Skin epidermis (tissue), 12 donors: ENCODE measurements around the gene SYK.

ENCODE experiments used
- H3K27ac ChIP-seq, 21 experiments: fragments of 200-600 bp; sonication (generic) in 11 of 21; one replicate each; pipeline ENCODE4 v1.5.0; 2020; ENCODE audit warnings: mild to moderate bottlenecking in 3 of 21, inconsistent platforms in 2 of 21, moderate library complexity in 2 of 21
- H3K4me3 ChIP-seq, 7 experiments: fragments of 200-600 bp; sonication (generic) in 2 of 7; one replicate each; pipeline ENCODE4 v1.5.0; 2020; ENCODE audit warnings: inconsistent platforms in 2 of 7, mild to moderate bottlenecking in 2 of 7, moderate library complexity in 1 of 7

The SYK gene

DNA sequence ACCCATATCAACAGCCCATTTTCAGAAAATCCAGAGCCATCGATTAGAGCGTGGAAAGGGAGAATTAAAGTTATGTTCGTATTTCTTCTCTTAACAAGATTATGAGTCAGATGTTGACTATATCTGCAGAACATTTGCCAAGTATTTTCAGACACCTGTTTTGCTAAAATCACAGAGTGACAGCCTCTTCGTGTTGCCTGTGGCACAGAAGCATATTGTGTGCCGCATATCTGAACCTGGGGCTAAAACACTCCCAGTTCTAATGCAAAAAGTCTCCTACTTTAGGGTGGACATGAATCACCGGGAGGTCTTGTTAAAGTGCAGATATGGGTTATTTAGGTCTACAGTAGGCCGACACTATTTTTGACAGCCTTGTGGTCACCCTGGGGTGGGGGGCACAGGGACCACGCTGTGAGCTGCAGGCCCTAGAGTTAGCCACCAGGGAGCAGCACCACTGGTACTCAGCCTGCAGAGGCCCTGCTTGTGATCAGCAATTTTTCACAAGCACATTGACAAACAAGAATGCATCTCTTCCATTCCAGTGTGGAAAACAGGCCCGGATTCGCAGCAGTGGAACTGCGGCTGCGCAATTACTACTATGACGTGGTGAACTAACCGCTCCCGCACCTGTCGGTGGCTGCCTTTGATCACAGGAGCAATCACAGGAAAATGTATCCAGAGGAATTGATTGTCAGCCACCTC is 93.5 kb downstream of the SYK start:
- Histone ChIP-seq H3K4me3 (no peak overlapping the region), H3K27ac (no peak overlapping the region)

DNA sequence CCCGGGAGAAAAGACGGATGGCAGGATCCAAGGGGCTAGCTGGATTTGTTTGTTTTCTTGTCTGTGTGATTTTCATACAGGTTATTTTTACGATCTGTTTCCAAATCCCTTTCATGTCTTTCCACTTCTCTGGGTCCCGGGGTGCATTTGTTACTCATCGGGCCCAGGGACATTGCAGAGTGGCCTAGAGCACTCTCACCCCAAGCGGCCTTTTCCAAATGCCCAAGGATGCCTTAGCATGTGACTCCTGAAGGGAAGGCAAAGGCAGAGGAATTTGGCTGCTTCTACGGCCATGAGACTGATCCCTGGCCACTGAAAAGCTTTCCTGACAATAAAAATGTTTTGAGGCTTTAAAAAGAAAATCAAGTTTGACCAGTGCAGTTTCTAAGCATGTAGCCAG is 94.2 kb downstream of the SYK start:
- Histone ChIP-seq H3K27ac (peak overlapping the region in 1 of 21 experiments; percentile 13), H3K4me3 (no peak overlapping the region)

DNA sequence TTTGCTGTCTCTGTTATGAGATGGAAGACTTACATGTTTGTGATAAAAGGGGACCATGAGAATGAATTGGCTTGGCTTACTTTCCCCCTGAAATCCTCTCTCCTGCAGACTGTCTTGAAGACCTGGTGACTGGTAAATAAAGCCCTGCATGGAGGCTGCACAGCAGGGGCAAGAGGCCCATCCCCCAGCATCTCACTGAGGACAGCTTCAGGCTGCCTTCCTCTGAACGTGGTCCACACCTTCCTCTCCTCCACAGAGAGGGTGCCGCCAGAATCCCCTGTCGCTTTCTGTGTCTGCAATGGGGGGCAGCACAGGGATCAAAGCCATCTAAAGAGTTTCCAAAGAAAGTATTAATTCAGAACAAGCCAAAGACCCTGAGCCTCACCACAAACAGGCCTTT is 94.6 kb downstream of the SYK start:
- H3K4me3 ChIP-seq, result no peak overlapping the region
- no peak overlapping the region for H3K27ac ChIP-seq

DNA sequence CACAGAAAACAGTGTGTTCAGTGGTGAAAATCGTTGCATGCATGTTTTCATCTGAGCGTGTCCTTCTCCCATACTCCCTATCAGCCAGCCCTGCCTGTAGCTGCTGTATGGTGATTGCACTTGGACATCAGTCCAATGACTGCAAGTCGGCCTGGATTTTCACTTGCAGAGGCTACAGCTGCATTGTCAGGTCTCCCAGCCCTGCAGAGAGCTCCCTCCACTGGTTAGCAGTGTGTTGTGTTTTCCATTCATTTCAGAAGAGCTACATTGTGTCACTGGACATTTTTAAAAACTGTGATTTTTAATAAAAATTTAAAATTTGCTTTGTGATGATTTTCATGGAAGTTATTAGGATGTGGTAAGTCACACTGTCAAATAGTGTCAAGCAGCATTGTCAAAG is 96.6 kb downstream of the SYK start:
- Histone ChIP-seq H3K27ac (no peak overlapping the region), H3K4me3 (no peak overlapping the region)

DNA sequence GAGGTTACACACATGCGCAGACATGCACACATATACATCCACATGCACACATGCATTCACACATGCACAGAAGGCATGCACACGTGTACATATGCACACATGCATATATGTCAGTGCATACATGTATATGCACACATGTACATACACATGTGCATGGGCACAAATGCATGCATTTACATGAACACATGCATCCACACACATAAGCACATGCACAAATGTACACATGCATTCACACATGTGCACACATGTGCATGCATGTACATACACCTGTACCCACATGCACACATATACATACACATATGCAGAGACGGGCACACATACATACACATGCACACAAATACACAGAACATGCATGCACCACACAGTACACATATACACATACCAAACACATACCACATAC is 97.7 kb downstream of the SYK start:
- no peak overlapping the region for H3K27ac ChIP-seq

DNA sequence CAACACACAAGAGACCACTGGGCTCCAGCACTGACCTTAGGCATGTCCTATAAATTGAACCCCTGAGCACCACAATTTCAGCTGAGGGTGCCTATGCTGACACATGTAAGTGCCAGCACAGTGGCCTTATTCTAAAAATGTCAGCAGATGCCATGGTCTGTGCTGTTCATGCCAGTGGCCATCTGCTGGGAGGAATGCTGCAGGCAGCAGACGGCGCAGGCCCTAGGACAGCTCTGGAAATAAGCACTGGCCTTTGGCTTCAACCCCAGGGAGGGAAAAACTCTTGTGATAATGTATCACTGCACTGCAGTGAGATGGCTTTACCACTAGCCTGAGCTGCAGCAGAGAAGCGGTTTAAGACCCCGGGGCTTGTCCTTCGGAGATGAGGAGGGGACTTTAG is 98.5 kb downstream of the SYK start:
- H3K27ac ChIP-seq, result no peak overlapping the region

More for the DNA sequence above, 97.7 kb downstream of the SYK start:
- H3K4me3 ChIP-seq, result no peak overlapping the region

DNA sequence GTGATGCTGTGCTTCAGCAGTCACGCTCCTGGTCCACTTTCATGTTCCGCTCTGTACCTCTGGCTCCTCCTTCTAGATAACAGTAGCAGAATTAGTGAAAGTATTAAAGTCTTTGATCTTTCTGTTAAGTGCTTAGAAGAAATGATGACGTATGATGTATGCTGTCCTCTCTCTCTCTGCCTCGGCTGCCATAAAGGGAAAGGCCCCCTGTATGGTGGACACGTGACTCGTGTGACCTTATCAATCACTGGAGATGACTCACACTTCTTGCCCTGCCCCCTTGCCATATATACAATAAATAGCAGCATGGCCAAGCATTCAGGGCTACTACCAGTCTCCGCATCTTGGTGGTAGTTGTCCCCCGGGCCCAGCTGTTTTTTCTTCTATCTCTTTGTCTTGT is 100.3 kb downstream of the SYK start:
- H3K27ac ChIP-seq, result no peak overlapping the region
- no peak overlapping the region for H3K4me3 ChIP-seq

More for the DNA sequence above, 98.5 kb downstream of the SYK start:
- H3K4me3 ChIP-seq, result no peak overlapping the region

DNA sequence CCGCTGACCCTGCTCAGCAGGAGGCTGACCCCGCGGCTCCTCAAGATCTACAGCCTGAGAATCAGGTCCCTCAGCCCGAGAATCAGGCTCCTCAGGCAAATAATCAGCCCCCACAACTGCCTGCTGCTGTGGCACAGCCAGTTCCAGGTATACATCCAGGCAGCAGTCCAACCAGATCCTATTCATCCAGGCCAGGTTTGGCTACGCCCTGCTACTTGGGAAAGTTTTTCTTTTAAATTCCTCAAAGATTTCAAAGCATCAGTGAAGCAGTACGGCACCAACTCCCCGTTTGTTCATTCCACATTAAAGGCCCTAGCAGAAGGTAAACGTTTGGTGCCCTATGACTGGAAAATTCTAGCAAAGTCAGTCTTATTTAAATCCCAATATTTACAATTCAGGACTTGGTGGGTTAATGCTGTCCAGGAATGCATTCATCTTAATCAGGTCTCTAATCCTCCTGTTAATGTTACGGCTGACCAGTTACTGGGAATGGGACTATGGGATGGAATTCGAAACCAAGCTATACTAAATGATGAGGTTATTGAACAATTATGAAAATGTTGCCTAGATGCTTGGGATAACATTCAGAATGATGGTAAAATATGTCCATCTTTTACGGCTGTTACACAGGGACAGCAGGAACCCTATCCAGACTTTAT is 102.3 kb downstream of the SYK start:
- Histone ChIP-seq H3K4me3 (no peak overlapping the region), H3K27ac (no peak overlapping the region)

DNA sequence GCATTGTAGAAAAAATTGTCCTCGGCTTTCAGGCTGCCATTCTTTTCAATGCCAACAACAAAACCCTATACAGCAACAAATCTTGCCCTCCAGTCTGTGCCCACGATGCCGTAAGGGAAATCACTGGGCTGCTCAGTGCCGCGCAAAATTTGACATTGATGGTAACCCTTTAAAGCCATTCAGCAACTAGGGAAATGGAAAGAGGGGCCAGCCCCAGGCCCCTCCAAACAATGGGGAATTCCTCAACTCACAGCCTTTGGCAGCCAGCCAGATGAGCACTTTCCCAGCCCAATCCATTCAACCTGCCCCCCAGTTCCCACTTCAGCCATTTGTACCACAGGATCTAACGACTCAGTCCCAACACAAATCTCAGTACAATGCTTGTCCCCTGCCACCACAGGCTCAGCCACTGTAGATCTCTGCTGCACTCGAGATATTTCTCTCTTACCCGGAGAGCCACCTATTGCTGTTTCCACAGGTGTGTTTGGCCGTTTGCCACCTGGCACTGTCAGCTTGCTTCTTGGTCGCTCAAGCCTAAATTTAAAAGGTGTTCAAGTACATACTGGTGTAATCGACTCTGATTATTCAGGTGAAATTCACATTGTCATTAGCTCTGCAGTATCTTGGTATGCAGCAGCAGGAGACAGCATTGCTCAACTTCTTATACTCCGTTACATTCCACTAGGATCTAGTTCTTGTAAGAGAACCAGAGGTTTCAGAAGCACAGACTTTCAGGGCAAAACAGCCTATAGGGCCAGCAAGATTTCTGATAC is 103.3 kb downstream of the SYK start:
- H3K27ac ChIP-seq, result no peak overlapping the region
- H3K4me3 ChIP-seq, result no peak overlapping the region

DNA sequence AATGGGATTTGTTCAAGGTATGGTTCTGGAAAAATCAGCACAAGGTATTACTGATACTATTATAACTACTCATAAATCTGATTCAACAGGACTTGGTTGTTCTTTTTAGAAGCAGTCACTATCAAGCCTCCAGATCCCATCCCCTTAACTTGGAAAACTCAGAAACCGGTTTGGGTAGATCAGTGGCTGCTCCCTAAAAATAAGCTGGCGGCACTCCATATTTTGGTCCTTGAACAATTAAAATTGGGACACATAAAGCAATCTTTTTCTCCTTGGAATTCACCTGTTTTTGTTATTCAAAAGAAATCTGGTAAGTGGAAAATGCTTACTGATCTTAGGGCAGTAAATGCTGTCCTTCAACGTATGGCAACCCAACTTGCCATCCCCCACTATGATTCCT is 104.2 kb downstream of the SYK start:
- Histone ChIP-seq H3K27ac (no peak overlapping the region), H3K4me3 (no peak overlapping the region)

DNA sequence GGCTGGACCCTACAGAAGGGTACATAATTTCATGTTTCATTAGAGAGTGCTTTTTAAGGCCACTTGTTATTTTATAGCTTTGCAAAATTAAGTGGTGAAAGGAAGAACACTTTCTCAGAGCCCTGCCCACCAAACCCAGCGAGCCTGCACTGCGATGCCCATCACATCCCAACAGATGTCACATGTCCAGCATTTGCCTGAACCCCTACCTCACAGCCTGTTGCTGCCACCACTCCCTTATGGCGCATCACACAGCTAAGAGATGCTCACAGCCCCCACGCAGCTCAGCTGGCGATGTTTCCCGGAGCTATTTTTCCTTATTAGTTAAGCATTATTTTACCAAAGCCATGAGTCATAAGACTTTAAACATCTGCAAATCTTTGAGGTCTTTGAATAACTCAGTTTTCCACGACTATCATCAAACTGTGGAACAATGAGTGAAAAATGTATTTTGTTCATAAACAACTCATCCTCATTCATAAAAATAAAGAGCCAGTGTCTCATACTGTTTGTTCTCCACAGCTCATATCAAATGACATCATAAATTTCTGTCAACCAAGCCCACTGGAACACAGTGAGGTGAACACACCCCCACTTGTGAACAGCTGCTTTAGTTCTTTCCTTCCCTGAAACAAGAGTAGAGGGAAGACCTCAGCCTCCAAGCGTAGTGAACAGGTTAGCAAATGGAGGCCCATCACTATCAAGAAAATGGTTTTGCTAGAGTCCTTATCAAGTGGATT is 104.9 kb downstream of the SYK start:
- H3K27ac ChIP-seq, result no peak overlapping the region
- no peak overlapping the region for H3K4me3 ChIP-seq

DNA sequence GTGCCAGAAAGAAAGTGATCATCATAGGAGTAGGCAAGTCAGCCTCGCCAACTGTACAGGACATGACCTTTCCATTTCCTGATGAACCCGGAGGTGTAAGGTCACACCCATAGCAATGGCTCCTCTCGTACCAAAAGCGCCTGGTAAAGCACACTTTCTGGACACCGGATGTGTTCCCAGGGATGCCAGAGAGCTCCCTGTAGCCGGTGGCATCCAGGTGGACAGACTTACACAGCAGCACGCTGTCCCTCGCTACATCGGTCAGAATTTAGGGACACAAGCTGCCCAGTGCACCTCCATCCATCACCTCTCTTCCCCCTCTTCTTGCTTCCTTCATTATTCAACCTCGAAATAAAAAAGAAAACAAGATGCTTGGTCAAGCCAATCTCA is 105.4 kb downstream of the SYK start:
- H3K27ac ChIP-seq, result no peak overlapping the region

DNA sequence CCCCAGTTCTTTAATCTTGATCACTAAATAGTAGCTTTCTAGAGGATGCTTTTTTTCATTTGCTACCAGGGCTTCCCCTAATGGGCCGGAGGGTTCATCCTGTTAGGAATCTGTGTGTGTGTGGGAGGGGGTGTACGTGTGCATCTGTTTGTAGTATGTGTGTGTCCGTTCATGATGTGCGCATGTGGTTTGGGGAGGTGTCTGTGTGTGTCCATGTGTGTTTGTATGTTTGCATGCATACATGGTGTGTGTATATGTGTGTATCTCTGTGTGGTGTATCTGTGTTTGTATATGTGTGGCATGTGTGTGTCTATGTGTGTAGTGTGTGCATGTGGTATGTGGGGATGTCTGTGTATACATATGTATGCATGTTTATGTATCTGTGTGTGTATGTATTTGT is 106.2 kb downstream of the SYK start:
- H3K27ac ChIP-seq, result no peak overlapping the region
- H3K4me3 ChIP-seq, result no peak overlapping the region

More for the DNA sequence above, 105.4 kb downstream of the SYK start:
- H3K4me3 ChIP-seq, result no peak overlapping the region

DNA sequence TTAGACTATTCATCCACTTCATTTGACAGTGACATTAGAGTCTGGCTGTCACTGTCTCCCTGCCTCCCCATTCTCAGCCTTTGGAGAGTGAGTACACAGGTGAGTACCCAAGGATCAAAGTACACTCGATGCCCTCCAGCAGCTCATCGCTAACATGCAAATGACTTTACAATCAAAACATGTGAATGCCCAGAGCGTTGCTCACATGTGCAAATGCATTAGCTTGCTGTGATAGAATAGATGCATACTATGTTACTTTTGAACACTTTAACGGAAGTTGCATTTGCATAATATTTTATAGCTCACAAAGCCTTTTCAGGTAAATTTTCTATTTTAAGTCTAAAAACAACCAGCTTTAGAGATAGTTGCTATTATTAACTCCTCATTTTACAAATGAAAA is 107.6 kb downstream of the SYK start:
- H3K4me3 ChIP-seq, result no peak overlapping the region
- H3K27ac ChIP-seq, result no peak overlapping the region

DNA sequence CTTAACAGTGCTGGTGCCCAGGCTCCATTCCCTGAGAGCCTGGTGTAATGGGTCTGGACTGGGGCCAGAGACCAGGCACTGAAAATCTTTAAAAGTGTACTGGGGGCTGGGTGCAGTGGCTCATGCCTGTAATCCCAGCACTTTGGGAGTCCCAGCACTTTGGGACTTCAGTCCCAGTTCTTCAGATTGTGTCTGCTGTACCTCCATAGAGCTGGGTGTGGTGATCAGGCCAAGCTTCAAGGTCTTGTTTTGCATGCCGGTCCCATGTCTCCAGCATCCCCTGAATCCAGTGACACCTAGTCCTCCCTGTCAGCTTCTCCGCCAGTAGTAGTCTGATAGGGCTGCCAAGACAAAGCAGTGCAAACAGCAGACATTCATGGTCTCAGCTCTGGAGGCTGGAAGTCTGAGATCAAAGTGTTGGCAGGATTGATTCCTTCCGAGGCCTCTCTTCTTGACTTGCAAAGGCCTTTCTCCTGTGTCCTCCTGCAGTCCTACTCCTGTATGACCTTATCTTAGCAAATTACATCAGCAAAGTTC is 108.2 kb downstream of the SYK start:
- no peak overlapping the region for H3K27ac ChIP-seq
- no peak overlapping the region for H3K4me3 ChIP-seq

DNA sequence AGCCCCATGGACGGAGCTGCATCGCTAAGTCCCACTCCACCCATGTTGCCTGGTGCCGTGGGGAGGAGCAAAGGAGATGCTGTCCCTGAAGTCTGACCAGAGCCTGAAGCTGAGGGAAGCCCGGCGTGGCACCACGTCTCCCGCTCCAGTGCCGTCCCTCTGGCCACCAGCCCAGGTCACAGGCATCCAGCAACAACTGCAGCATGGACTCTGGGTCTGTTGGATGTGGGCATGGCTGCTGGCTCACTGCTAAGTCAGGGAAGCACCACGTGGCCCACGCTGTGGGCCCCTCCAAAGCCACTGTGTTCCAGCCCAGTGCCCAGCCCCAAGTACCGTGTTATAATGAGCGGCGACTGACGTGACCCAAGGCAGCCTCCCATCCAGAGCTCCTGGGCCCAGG is 112.6 kb downstream of the SYK start:
- Histone ChIP-seq H3K27ac (no peak overlapping the region), H3K4me3 (no peak overlapping the region)

DNA sequence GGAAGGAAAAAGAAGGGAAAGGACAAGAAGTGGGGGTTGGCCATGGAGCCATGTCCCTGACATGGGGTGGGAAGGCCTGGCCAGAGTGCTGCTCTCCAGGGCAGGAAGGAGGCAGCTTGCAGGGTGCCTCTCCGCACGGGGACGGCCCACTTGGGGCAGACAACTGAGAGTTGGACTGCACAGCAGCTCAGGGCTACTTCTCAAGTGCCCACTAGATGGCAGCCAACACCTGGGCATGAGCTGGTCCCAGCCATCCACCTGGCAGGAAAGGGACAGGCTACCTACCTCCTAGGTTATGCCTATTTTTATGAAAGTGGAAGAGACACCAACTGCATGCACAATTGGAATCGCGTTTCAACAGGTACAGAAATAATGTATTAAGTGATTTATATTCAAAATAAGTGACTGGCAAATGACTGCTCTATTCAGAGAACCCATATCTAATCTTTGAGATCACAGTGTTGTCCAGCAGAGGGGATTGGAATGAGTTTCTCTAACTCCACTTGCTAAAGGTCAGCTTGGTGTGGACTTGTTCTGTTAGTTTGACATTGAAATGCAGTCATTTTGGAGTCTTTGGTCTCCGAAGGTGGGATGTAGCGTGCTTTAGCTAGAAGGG is 113.4 kb downstream of the SYK start:
- peak overlapping the region in 2 of 21 experiments; percentile 5 to 10 for H3K27ac ChIP-seq
- H3K4me3 ChIP-seq, result no peak overlapping the region

DNA sequence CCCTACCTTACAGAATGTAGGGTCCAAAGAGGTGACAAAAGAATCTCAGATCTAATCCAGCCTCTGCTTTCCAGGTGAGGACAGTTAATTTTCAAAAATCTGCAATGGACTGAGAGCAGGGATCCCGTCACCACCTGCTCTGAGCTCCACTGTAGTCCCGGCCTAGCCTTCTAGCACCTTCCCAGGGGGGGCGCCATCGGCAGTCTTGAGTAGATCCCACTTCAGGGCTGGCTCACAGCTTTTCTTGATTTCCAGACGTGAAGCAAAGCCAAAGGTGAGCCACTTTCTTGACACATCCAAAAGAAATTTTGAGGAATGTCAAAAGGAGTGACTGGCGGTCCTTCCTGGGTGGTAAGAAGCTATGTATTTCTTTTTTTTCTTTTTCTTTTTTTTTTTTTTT is 114.1 kb downstream of the SYK start:
- no peak overlapping the region for H3K4me3 ChIP-seq
- H3K27ac ChIP-seq, result peak overlapping the region in 3 of 21 experiments; percentile 5 to 30 (median 10)

DNA sequence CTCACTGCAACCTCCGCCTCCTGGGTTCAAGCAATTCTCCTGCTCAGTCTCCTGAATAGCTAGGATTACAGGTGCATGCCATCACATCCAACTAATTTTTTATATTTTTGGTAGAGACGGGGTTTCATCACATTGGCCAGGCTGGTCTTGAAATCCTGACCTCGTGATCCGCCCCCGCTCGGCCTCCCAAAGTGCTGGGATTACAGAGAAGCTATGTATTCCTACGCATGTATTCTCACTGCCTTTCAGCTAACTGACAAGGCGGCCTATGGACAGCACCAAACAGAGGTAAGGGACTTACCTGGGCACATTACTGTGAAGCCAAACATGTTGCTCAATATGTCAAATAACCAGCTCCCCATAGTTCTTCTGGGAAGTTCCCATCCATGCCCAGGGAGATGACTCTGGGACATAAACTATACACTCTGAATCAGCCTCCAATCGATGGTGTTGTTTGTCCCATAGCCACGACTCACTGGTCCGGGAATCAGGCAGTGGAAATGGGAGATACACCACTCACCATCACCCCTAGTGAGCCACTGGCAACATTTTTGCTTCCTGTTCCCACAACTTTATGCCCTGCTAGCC is 114.6 kb downstream of the SYK start:
- H3K27ac ChIP-seq, result peak overlapping the region in 1 of 21 experiments; percentile 41
- no peak overlapping the region for H3K4me3 ChIP-seq
